PC-9 (cell line): ENCODE measurements around the gene KCNK13.

Experiments
- EZH2 ChIP-seq: fragments of 200-600 bp; sonication (generic); IDR thresholded peaks from 2 replicates; pipeline ENCODE4 v1.8.0; 2017; ENCODE audit warnings: antibody characterized with exemption, low read depth
- TF ChIP-seq, protein P1 (sequence below): fragments of 200-600 bp; sonication (generic); conservative IDR thresholded peaks from 2 replicates; pipeline ENCODE4 v1.6.1; 2017; ENCODE audit warnings: mixed run types, antibody characterized with exemption, mild to moderate bottlenecking, moderate library complexity

DNA sequence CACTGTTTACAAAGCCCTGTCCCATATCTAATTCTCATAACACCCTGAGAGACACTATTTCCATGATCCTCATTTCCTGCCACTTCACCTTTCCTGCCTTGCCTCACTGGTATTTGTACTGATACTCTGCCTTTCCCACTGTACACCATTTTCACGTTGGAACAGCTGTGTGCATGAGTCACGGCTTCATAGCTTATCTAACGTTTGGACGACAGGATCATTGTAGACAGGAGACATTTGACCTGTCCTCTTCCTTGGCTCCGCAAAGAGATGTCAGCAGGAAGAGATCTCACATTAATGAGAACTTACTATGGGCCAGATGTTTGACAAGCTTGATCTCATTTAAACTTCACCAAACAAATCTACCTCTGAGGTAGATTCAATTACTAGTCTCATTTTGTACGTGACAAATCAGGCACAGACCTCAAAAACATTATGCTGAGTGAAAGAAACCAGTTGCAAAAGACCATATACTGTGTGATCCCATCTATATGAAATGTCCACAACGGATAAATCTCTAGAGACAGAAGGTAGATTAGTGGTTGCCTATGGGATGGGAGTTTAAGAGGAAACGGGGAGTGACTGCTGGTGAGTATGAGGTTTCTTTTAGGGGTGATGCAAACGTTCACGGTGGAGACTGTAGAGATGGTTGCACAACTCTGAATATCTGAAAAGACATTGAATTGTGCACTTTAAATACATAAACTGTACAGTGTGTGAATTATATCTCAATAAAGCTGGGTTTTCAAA is 71.2 kb downstream of the KCNK13 start:
- TF ChIP-seq, protein P1, sequence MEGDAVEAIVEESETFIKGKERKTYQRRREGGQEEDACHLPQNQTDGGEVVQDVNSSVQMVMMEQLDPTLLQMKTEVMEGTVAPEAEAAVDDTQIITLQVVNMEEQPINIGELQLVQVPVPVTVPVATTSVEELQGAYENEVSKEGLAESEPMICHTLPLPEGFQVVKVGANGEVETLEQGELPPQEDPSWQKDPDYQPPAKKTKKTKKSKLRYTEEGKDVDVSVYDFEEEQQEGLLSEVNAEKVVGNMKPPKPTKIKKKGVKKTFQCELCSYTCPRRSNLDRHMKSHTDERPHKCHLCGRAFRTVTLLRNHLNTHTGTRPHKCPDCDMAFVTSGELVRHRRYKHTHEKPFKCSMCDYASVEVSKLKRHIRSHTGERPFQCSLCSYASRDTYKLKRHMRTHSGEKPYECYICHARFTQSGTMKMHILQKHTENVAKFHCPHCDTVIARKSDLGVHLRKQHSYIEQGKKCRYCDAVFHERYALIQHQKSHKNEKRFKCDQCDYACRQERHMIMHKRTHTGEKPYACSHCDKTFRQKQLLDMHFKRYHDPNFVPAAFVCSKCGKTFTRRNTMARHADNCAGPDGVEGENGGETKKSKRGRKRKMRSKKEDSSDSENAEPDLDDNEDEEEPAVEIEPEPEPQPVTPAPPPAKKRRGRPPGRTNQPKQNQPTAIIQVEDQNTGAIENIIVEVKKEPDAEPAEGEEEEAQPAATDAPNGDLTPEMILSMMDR = no peak
- no peak for TF ChIP-seq EZH2
